Hepatocyte (in vitro differentiated cells): ENCODE data around the gene DDX11. TPM values are rescaled to one million over a fixed set of nuclear protein-coding genes. Genes with fewer than 3 reads are reported as not detected.
"Not testable (repeated sequence)": the region's sequence is repeated elsewhere in the genome, so short reads cannot be mapped to it uniquely, and the experiment has no call there.

Source experiments
- DNase-seq: peaks from one replicate; pipeline ENCODE4 v3.0.0-alpha.2; 2016; ENCODE audit warnings: low spot score
- H2AFZ ChIP-seq: fragments of 200-600 bp; sonication (generic); 2 replicates; pipeline ENCODE4 v1.6.0; 2016; ENCODE audit warnings: antibody characterized with exemption, mild to moderate bottlenecking
- H3K27ac ChIP-seq: fragments of 200-600 bp; sonication (generic); 2 replicates; pipeline ENCODE4 v1.5.1; 2016; ENCODE audit warnings: mild to moderate bottlenecking
- H3K27me3 ChIP-seq: fragments of 200-600 bp; sonication (generic); 2 replicates; pipeline ENCODE4 v1.6.1; 2016
- H3K36me3 ChIP-seq: fragments of 200-600 bp; sonication (generic); replicated peaks from 2 replicates; pipeline ENCODE4 v1.5.1; 2016; ENCODE audit warnings: low read depth; ENCODE audit not compliant: insufficient read depth
- H3K4me1 ChIP-seq: fragments of 200-600 bp; sonication (generic); 2 replicates; pipeline ENCODE4 v1.5.1; 2016; ENCODE audit warnings: mild to moderate bottlenecking, moderate library complexity; ENCODE audit not compliant: insufficient read depth
- H3K4me2 ChIP-seq: fragments of 200-600 bp; sonication (generic); 2 replicates; pipeline ENCODE4 v1.6.0; 2016
- H3K4me3 ChIP-seq: fragments of 200-600 bp; sonication (generic); 2 replicates; pipeline ENCODE4 v1.5.1; 2016; ENCODE audit warnings: mild to moderate bottlenecking
- H3K79me2 ChIP-seq: fragments of 200-600 bp; sonication (generic); 2 replicates; pipeline ENCODE4 v1.6.0; 2017; ENCODE audit warnings: mild to moderate bottlenecking
- H3K9me2 ChIP-seq: fragments of 200-600 bp; sonication (generic); replicated peaks from 2 replicates; pipeline ENCODE4 v1.6.0; 2017; ENCODE audit warnings: mild to moderate bottlenecking; ENCODE audit not compliant: insufficient read depth
- H3K9me3 ChIP-seq: fragments of 200-600 bp; sonication (generic); 2 replicates; pipeline ENCODE4 v1.5.1; 2016; ENCODE audit warnings: low read depth, mild to moderate bottlenecking
- H4K20me1 ChIP-seq: fragments of 200-600 bp; sonication (generic); 2 replicates; pipeline ENCODE4 v1.6.0; 2016; ENCODE audit warnings: mild to moderate bottlenecking; ENCODE audit not compliant: insufficient read depth, poor library complexity, severe bottlenecking
- WGBS: methylation state at CpG from one replicate; pipeline ENCODE4 v1.1.6; 2016; ENCODE audit warnings: low lambda C conversion rate; ENCODE audit errors: missing lambda C conversion rate; 5-methylcytosine and 5-hydroxymethylcytosine counted together
- polyA plus RNA-seq: library from polyadenylated mRNA; unstranded; fragments of >200 nt; fragmentation: Nextera tagmentation; extraction: Ambion mirVana; gene quantifications from 2 replicates; pipeline ENCODE4 v1.2.1, GENCODE V29; 2016
- small RNA-seq: library from RNA; depleted of rRNA; stranded (forward); fragments of <200 nt; gene quantifications from one replicate; pipeline ENCODE3, GENCODE V24; 2014
- total RNA-seq: library from RNA; depleted of rRNA; stranded (reverse); fragments of >200 nt; gene quantifications from 2 replicates; pipeline ENCODE4 v1.2.3, GENCODE V29; 2014

DDX11 gene
- total and polyA plus RNA-seq, 2 experiments from 2014 or later: 24.8 to 29.7 TPM

DNA sequence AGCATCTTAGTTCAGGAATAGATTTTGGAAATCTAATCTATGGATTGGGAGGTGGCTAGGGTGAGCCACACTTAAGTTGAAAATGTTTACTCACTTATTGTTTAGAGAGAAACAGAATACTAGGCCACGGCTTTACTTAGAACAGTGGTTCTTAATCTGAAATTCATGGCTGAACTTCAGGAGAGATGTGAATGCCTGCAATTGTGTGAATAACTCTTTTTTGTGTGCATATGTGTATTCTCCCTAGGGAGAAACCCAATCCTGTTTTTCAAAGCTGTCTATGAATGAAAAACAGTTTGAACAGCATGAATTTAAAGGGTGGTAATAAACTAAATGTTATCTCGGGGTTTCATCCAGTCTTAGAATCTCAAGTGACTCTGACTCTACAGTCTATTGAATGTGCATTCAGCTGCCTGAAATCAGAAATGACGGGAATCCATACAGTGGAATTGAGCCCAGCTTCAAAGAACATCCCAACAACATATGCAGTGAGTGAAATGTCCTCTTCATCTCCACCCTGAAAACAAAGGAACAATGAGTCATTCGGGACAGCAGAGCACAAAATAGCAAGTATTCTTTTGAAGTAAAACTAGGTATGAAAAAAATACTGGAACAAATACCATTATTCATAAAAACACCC, 53.7 kb downstream of the DDX11 start:
- not testable (repeated sequence) for H3K4me1 ChIP-seq, H3K27me3 ChIP-seq, H3K79me2 ChIP-seq, H3K9me3 ChIP-seq, H3K4me3 ChIP-seq, H4K20me1 ChIP-seq, H3K36me3 ChIP-seq, DNase-seq, H3K9me2 ChIP-seq, H2AFZ ChIP-seq, H3K27ac ChIP-seq, H3K4me2 ChIP-seq
- WGBS: 77% methylated on average over 2 of the region's 4 CpGs

DNA sequence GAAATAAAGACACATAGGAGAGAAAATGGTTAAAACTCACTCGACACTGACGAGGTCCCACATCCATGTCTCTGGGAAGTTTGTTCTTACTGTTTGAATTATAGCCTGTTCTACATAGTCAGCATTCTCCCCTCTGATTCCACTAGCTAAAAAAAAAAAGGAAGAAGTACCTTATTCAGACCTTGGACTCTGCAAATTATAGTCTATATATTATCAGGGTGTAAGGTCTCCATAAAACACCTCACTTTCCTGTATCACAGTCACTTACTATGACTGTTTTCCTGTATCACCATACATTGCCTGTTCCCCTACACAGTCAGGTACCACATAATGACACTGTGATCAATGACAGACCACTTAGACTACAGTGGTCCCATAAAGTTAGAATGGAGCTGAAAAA, 62.9 kb downstream of the DDX11 start:
- 75% methylated on average over 2 of the region's 2 CpGs for WGBS
- not testable (repeated sequence) for H3K4me3 ChIP-seq

DNA sequence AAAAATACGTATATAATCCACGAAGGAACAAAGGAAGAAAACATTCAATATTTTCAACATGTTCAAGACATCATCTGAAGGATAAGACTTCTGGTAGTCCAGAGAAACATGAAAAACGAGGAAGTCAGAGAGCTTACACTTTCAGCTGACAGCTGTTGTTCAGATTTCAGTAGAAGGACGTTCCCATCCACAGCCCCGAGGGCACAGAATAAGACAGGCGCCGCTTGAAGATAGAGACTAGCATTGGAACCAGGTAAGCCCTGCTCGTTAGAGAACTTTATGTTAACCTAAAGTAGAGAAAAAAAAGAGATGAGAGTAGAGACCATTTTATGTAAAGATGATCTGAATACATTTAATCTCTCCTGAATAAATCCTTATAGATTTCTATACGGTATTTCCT, 71.1 kb downstream of the DDX11 start:
- not testable (repeated sequence) for H3K4me2 ChIP-seq, H3K27ac ChIP-seq, DNase-seq, H3K9me3 ChIP-seq, H4K20me1 ChIP-seq, H3K79me2 ChIP-seq, H3K36me3 ChIP-seq, H3K27me3 ChIP-seq, H3K4me3 ChIP-seq, H3K4me1 ChIP-seq, H2AFZ ChIP-seq, H3K9me2 ChIP-seq
- WGBS: 37% methylated on average over 9 of the region's 9 CpGs

More for the DNA sequence above, 62.9 kb downstream of the DDX11 start:
- not testable (repeated sequence) for H3K4me2 ChIP-seq, H3K79me2 ChIP-seq, H3K27me3 ChIP-seq, H3K9me2 ChIP-seq, H3K36me3 ChIP-seq, H3K27ac ChIP-seq, DNase-seq, H3K4me1 ChIP-seq, H3K9me3 ChIP-seq, H2AFZ ChIP-seq, H4K20me1 ChIP-seq

DNA sequence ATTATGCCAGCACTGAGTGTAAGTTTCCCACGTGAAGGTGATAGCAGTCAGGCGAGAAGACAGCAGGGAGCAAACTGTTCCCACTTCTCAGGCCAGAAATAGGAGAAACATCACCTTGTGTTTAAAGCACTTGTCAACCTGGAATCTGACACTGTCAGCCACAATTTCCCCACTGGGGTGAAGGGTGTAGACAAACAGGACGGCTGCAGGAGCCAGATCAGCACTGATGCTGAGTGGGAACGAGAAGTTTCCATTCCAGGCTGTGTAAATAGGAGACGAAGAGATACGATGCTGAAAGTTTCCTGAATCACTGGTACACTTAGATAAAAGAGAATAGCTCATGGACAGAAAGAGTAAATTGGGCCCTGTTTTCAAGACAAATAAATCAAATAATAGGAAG, 71.6 kb downstream of the DDX11 start:
- H3K36me3 ChIP-seq, H3K79me2 ChIP-seq, H3K4me3 ChIP-seq, H3K9me2 ChIP-seq, H4K20me1 ChIP-seq, H3K4me1 ChIP-seq, H3K27ac ChIP-seq, DNase-seq, H3K27me3 ChIP-seq, H3K9me3 ChIP-seq, H3K4me2 ChIP-seq, H2AFZ ChIP-seq: not testable (repeated sequence)
- WGBS: 46% methylated on average over 6 of the region's 6 CpGs

DNA sequence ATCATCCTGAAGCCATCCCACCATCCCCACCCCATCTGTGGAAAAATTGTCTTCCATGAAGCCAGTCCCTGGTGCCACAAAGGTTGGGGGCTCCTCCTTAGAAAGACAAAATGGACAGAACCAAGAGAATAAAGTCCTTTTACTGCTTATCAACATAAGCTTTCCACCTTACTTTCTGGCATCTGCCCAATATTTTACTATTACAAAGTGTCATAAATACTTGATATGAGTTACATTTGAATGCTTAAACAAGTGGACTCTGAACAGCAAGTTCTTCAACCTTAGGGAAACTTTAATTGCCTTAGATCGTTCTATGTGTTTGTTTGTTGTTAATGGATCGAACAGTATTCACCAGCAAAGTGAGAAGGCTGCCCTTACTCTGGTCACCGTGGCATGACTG, 73.8 kb downstream of the DDX11 start:
- WGBS: 98% methylated on average over 3 of the region's 3 CpGs
- not testable (repeated sequence) for H3K27ac ChIP-seq, H3K79me2 ChIP-seq, H3K4me2 ChIP-seq, H3K36me3 ChIP-seq, DNase-seq, H3K9me3 ChIP-seq, H4K20me1 ChIP-seq, H3K9me2 ChIP-seq, H3K27me3 ChIP-seq, H3K4me1 ChIP-seq, H2AFZ ChIP-seq, H3K4me3 ChIP-seq

DNA sequence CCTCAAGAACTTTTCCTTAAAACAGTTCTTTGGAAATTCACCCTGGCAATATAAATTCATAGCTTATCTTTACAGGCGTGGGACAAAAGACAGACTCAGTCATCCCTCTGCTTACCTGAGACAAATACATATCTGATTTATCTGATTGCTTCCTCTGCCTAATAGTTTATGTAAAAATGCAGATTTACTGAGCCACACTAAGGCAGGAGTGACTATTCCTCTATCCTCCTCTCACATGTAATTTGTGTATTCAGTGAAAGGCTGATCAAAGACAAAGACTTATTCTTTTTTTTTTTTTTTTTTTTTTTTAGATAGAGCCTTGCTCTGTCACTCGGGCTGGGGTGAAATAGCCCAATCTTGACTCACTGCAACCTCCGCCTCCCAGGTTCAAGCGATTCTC, 77.1 kb downstream of the DDX11 start:
- H3K4me1 ChIP-seq: not testable (repeated sequence)
- 72% methylated on average over 4 of the region's 4 CpGs for WGBS

More for the DNA sequence above, 77.1 kb downstream of the DDX11 start:
- H3K27ac ChIP-seq, H4K20me1 ChIP-seq, H3K79me2 ChIP-seq, H3K36me3 ChIP-seq, H3K4me2 ChIP-seq, DNase-seq, H3K9me3 ChIP-seq, H3K27me3 ChIP-seq, H3K4me3 ChIP-seq, H3K9me2 ChIP-seq, H2AFZ ChIP-seq: not testable (repeated sequence)

Small RNA genes within 50 kb of the gene (small RNA-seq; reads per million reads assigned to genes)
- not detected for gene RF00072

Other genes starting within 250 kb of the DDX11 start
- 7.5 and 9.6 TPM in 2 replicates for gene TSPAN11, start 147.1 kb upstream of the DDX11 start, total RNA-seq
- 3.3 and 5.2 TPM in 2 replicates for gene TSPAN11, start 147.1 kb upstream of the DDX11 start, polyA plus RNA-seq